Measurements from ENCODE around the gene TTLL12.

Gene TTLL12

GRCh38 chr22:43174941-43175531, 11.9 kb downstream of the TTLL12 start:
- DNase-seq (ENCODE audit: low read depth in 2 of 3, low spot score in 1 of 3) = no peak

- no peak for DNase-seq (ENCODE audit: low read depth in 2 of 3, low spot score in 1 of 3)
Measured at GRCh38 chr22:43173976-43174720, 12.8 kb downstream of the TTLL12 start.

DNA sequence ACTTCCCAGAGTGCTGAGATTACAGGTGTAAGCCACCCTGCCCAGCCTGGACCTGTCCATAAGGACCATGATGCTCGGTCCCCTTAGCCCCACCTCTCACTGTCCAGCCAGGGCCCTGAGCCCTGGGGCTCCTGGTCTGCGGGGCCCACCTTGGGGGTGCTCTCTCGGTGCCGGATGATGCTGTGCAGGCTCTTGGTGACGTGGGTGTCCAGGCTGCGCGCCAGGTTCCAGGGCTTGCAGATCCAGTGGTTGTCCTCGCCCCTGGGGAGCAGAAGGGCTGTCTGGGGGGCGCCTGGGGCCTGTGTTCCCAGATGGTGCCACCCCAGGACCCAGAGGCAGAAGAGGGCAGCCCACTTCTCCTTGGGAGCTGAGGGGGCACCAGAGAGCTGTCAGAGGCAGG, 13.4 kb downstream of the TTLL12 start:
- DNase-seq (ENCODE audit: low read depth in 2 of 3, low spot score in 1 of 3) = no peak

- DNase-seq (ENCODE audit: low read depth in 2 of 3, low spot score in 1 of 3) = no peak
Measured at GRCh38 chr22:43172191-43172590, 14.7 kb downstream of the TTLL12 start.

- DNase-seq (ENCODE audit: low read depth in 2 of 3, low spot score in 1 of 3) = no peak
Measured at GRCh38 chr22:43171607-43172006, 15.3 kb downstream of the TTLL12 start.

DNA sequence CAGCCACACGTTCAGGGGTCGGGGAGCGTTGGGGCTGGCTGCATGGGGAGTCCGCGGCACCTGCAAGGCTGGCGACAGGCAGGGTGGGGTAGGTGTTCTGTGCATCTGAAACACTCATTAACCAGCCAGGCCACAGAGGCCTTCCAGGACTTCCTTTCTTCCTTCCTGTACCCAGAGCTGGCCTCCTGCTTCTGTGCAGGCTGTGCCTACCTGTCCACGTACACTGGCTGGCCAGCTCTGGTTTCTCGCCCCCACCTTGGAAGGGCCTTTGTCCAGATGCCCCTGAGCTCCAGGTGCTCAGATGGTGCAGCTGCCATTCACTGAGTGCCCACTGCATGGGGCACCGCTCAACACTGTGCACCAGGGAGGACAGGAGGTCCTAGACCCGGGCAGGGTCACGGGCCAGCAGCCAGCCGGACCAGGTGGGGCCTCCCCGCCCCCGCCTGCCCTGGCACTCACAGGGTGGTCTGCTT, 15.9 kb downstream of the TTLL12 start:
- DNase-seq (ENCODE audit: low read depth in 2 of 3, low spot score in 1 of 3) = no peak

DNA sequence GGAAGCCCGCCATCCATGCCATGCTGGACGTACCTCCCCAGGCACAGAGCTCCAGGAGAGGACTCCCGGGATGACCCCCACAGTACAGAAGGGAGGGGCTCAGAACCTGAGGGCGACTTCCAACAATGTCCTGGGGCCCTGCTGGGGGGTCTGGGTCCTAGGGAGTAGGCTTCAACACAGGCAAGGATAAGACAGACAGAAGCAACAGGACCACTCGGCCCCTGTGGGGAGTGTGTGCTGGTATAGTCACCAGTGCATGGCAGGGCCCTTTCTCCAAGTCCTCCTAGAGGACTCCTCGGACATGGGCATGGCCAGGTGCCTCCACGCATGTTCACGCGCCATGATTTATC, 16.8 kb downstream of the TTLL12 start:
- no peak for DNase-seq (ENCODE audit: low read depth in 2 of 3, low spot score in 1 of 3)

GRCh38 chr22:43169310-43170130, 17.4 kb downstream of the TTLL12 start:
- DNase-seq (ENCODE audit: low read depth in 2 of 3, low spot score in 1 of 3) = no peak

DNA sequence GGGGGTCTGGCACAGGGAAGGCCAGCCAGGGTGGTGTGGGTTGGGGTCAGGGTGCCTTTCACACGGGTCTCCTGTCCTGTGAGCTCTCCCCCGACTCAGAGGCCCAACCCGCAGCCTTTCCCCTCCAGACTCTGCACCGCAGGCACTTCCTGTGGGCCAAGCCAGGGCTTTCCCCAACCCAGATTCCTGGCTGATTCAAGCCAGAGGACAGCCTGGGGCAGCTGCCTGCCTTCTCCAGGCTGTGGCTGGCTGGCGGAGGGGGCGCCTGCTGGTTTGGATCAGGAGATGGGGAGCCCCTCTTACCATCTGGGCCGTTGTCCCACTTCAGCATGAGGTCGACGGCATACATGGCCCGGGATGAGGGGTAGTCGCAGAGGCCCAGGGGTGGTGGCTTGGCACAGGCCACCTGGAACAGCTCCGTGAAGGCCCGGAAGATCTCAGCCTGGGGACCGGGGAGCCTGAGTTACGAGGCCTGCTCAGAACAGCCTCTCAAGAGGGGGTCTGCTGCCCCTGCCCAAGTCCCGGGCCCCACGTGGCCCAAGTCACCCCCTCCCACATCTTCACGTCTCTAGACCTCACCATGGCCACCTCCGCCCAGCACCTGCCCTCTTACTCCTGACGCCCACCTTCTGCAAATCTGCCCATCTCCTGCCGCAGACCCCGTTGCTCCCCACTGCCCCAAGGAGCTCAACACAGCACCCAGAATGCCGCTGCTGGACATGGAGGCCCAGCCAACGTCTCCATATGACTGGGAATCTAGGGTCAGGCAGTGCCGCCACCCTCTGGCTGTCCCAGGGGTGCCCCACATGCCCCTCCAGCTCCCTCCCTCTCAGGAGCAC, 18.2 kb downstream of the TTLL12 start:
- DNase-seq (ENCODE audit: low read depth in 2 of 3, low spot score in 1 of 3) = no peak

- no peak for DNase-seq (ENCODE audit: low read depth in 2 of 3, low spot score in 1 of 3)
Measured at GRCh38 chr22:43167001-43167589, 19.8 kb downstream of the TTLL12 start.

DNA sequence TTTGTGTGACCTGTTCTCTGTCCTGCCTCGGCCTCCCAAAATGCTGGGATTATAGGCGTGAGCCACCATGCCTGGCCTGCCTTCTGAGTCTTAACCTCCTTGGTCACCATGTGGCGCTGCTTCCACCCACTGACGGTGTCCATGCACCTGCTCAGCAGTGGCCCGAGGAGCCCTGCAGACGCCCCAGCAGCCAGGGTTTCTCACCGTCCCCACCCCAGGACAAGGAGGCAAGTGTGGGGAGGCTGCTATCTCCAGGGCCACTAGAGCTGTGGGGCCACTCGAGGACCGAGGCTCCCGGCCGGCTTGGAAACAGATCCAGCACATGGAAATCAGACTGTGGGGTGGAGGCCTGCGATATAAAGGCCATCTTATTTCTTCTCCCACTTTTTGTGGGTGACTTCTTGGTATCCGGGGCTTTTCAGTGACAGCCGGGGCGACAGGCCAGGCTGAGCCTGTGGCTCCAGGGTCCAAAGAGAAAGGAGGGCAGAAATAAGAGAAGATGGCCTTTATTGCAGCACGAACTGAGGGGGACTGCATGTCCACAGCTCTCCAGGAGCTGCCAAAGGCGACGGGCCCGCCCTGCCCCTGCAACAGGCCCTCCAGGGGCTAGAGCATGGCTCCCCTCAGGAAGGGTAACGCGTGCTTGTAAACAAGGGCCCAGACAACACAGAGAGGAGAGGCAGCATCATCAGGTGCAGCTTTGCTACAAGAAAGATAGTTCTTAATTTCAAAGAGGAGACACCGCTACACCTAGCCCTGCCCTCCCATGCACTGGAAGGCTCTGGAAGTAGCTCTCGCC, 20.6 kb downstream of the TTLL12 start:
- DNase-seq (ENCODE audit: low read depth in 2 of 3, low spot score in 1 of 3) = no peak

GRCh38 chr22:43164636-43165035, 22.3 kb downstream of the TTLL12 start:
- no peak for DNase-seq (ENCODE audit: low read depth in 2 of 3, low spot score in 1 of 3)

DNA sequence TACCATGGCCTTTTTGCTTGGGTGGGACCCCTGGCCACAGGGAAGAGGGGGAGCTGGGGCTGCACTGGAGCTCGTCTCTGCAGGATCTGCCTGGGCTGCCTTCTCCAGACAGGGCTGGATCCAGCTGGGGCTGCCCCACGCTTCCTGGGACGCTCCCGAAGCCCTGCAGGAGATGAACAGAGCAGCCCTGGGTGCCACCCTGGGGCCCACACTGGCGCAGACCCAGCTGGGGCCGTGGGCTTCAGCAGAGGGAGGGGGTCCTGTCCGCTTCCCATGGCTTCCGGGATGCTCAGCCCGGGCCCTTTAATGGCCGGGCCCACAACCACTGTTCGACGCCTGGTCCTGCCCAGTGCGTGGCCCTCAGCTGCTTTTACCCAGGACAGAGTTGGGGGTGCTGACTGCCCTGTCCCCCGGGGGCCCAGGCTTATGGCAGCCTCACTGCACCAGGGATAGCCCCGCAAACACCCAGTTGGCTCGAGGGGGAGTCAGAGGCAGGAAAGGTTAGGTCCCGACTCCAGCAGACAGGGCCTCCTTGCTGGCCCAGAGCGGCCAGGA, 23.6 kb downstream of the TTLL12 start:
- DNase-seq (ENCODE audit: low read depth in 2 of 3, low spot score in 1 of 3) = no peak

DNA sequence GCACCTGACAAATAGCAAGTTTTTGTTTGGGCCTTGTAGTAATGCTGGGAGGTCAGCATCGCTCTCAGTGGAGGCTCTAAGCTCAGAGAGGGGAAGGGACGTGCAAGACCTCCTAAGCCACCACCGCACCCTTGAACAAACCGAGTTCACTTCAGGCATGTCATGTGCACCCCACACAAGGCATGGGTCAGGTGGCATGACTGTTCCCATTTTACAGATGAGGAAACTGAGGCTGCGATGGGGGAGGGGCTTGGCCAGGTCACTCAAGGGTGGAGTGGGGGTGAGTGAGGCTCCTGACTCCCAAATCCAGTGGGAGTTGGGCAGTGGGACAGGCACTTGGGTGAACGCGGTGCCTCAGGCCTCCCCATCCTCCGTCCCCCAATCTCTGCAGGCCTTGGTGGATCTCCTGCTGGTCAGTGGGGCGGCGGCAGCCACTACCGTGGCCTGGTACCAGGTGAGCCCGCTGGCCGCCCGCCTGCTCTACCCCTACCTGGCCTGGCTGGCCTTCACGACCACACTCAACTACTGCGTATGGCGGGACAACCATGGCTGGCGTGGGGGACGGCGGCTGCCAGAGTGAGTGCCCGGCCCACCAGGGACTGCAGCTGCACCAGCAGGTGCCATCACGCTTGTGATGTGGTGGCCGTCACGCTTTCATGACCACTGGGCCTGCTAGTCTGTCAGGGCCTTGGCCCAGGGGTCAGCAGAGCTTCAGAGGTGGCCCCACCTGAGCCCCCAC, 24.4 kb downstream of the TTLL12 start:
- DNase-seq (ENCODE audit: low read depth in 2 of 3, low spot score in 1 of 3) = no peak

GRCh38 chr22:43160497-43161126, 26.3 kb downstream of the TTLL12 start:
- no peak for DNase-seq (ENCODE audit: low read depth in 2 of 3, low spot score in 1 of 3)

DNA sequence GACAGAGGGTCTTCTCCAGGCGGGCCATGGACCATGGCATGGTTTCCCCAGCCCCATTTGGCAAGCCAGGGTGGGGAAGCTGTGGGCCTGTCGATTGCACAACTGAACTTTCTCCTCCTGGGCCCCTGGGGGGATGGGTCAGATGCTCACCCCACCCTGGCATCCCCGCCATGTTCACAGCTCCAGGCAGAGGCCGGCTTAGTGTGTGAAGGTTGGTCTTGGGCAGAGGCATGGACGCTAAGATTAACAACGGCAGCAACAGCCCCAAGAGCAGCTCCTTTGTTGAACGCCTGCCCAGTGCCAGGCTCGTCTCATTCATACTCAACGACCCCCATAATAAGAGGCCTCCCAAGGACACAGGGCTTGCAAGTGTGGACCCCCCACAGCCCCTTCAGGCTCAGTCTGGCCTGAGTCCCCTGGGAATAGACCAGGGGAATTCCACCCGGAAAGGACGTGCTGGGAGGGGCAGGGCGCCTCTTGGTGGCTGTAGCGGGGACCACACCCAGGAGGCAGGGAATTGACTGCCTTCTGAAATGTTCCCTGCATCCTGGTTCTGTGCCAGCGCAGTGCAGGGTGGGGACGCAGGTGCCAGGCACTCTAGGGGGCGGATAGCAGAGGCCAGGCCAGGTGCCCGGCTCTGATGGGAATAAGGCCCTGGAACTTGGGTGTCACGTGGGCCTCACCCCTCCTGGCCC, 27.3 kb downstream of the TTLL12 start:
- no peak for DNase-seq (ENCODE audit: low read depth in 2 of 3, low spot score in 1 of 3)

- no peak for DNase-seq (ENCODE audit: low read depth in 2 of 3, low spot score in 1 of 3)
Measured at GRCh38 chr22:43158778-43159483, 28.0 kb downstream of the TTLL12 start.

Data from stimulated activated CD4-positive, alpha-beta T cell treated with anti-CD3 and anti-CD28 coated beads, Interleukin-12 subunit alpha, Interleukin-12 subunit beta, amount 100 ng/mL, for 48 hours (primary cell).